Hepatocyte (in vitro differentiated cells): ENCODE data around the gene NEMP1. TPM values are rescaled to one million over a fixed set of nuclear protein-coding genes. Genes with fewer than 3 reads are reported as not detected.
"Not testable (repeated sequence)": the region's sequence is repeated elsewhere in the genome, so short reads cannot be mapped to it uniquely, and the experiment has no call there.

ENCODE experiments used
- DNase-seq: peaks from one replicate; pipeline ENCODE4 v3.0.0-alpha.2; 2016; ENCODE audit warnings: low spot score
- H2AFZ ChIP-seq: fragments of 200-600 bp; sonication (generic); 2 replicates; pipeline ENCODE4 v1.6.0; 2016; ENCODE audit warnings: antibody characterized with exemption, mild to moderate bottlenecking
- H3K27ac ChIP-seq: fragments of 200-600 bp; sonication (generic); 2 replicates; pipeline ENCODE4 v1.5.1; 2016; ENCODE audit warnings: mild to moderate bottlenecking
- H3K27me3 ChIP-seq: fragments of 200-600 bp; sonication (generic); 2 replicates; pipeline ENCODE4 v1.6.1; 2016
- H3K36me3 ChIP-seq: fragments of 200-600 bp; sonication (generic); replicated peaks from 2 replicates; pipeline ENCODE4 v1.5.1; 2016; ENCODE audit warnings: low read depth; ENCODE audit not compliant: insufficient read depth
- H3K4me1 ChIP-seq: fragments of 200-600 bp; sonication (generic); 2 replicates; pipeline ENCODE4 v1.5.1; 2016; ENCODE audit warnings: mild to moderate bottlenecking, moderate library complexity; ENCODE audit not compliant: insufficient read depth
- H3K4me2 ChIP-seq: fragments of 200-600 bp; sonication (generic); 2 replicates; pipeline ENCODE4 v1.6.0; 2016
- H3K4me3 ChIP-seq: fragments of 200-600 bp; sonication (generic); 2 replicates; pipeline ENCODE4 v1.5.1; 2016; ENCODE audit warnings: mild to moderate bottlenecking
- H3K79me2 ChIP-seq: fragments of 200-600 bp; sonication (generic); 2 replicates; pipeline ENCODE4 v1.6.0; 2017; ENCODE audit warnings: mild to moderate bottlenecking
- H3K9me2 ChIP-seq: fragments of 200-600 bp; sonication (generic); replicated peaks from 2 replicates; pipeline ENCODE4 v1.6.0; 2017; ENCODE audit warnings: mild to moderate bottlenecking; ENCODE audit not compliant: insufficient read depth
- H3K9me3 ChIP-seq: fragments of 200-600 bp; sonication (generic); 2 replicates; pipeline ENCODE4 v1.5.1; 2016; ENCODE audit warnings: low read depth, mild to moderate bottlenecking
- H4K20me1 ChIP-seq: fragments of 200-600 bp; sonication (generic); 2 replicates; pipeline ENCODE4 v1.6.0; 2016; ENCODE audit warnings: mild to moderate bottlenecking; ENCODE audit not compliant: insufficient read depth, poor library complexity, severe bottlenecking
- EZH2 ChIP-seq: fragments of 200-600 bp; sonication (generic); IDR thresholded peaks from 2 replicates; pipeline ENCODE4 v1.6.1; 2016; ENCODE audit warnings: antibody characterized with exemption, mild to moderate bottlenecking, borderline replicate concordance
- EZH2phosphoT487 ChIP-seq: fragments of 200-600 bp; sonication (generic); IDR thresholded peaks from one replicate; pipeline ENCODE4 v1.6.1; 2018; ENCODE audit warnings: antibody characterized with exemption, mild to moderate bottlenecking, low read depth, moderate library complexity; ENCODE audit not compliant: unreplicated experiment, severe bottlenecking
- WGBS: methylation state at CpG from one replicate; pipeline ENCODE4 v1.1.6; 2016; ENCODE audit warnings: low lambda C conversion rate; ENCODE audit errors: missing lambda C conversion rate; 5-methylcytosine and 5-hydroxymethylcytosine counted together
- polyA plus RNA-seq: library from polyadenylated mRNA; unstranded; fragments of >200 nt; fragmentation: Nextera tagmentation; extraction: Ambion mirVana; gene quantifications from 2 replicates; pipeline ENCODE4 v1.2.1, GENCODE V29; 2016
- total RNA-seq: library from RNA; depleted of rRNA; stranded (reverse); fragments of >200 nt; gene quantifications from 2 replicates; pipeline ENCODE4 v1.2.3, GENCODE V29; 2014
- TF ChIP-seq, protein P1 (sequence below): fragments of 200-600 bp; sonication (generic); IDR thresholded peaks from 2 replicates; pipeline ENCODE4 v1.5.1; 2016; ENCODE audit warnings: antibody characterized with exemption, mild to moderate bottlenecking; ENCODE audit not compliant: poor library complexity

NEMP1 gene
- total and polyA plus RNA-seq, 2 experiments from 2014 or later: 6.2 to 9.3 TPM

DNA sequence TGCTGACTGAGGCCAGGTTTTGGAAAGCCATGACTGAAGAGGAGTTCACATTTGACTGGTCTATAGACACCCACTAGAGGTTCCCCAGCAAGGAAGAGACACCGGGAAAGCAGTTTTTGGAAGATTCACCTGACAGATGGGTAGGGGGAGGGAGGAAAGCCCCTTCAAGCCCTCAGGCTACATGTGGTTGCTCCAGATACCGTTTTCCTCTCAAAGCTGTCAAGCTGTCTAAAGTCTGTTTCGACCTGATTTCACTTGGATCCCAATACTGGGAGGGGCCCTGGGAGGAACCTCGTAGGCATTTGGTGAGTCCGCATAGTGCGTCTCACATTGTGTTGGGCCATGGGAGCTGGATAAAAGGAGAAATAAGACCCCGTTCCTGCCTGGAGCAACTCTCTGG is 48.0 kb upstream of the NEMP1 start:
- Histone ChIP-seq H3K4me2 (peak overlapping the region; percentile 92), H3K4me1 (peaks cover 26% of the 10 kb centered on the region), H3K27ac (peak overlapping the region; percentile 98), H3K27me3 (no peaks in the 10 kb centered on the region), H3K79me2 (peaks cover 33% of the 10 kb centered on the region), H3K9me3 (no peaks in the 10 kb centered on the region), H4K20me1 (peaks cover 13% of the 10 kb centered on the region), H3K36me3 (no peaks in the 10 kb centered on the region), H3K4me3 (no peak overlapping the region), H3K9me2 (no peaks in the 10 kb centered on the region), H2AFZ (no peak overlapping the region)
- 43% methylated on average over 7 of the region's 7 CpGs for WGBS
- DNase-seq: no peak
- TF ChIP-seq, protein P1, sequence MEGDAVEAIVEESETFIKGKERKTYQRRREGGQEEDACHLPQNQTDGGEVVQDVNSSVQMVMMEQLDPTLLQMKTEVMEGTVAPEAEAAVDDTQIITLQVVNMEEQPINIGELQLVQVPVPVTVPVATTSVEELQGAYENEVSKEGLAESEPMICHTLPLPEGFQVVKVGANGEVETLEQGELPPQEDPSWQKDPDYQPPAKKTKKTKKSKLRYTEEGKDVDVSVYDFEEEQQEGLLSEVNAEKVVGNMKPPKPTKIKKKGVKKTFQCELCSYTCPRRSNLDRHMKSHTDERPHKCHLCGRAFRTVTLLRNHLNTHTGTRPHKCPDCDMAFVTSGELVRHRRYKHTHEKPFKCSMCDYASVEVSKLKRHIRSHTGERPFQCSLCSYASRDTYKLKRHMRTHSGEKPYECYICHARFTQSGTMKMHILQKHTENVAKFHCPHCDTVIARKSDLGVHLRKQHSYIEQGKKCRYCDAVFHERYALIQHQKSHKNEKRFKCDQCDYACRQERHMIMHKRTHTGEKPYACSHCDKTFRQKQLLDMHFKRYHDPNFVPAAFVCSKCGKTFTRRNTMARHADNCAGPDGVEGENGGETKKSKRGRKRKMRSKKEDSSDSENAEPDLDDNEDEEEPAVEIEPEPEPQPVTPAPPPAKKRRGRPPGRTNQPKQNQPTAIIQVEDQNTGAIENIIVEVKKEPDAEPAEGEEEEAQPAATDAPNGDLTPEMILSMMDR: no peak

- Histone ChIP-seq H3K27me3 (no peaks in the 10 kb centered on the region), H4K20me1 (peaks cover 8% of the 10 kb centered on the region), H3K9me2 (no peaks in the 10 kb centered on the region), H2AFZ (no peak overlapping the region), H3K79me2 (peaks cover 28% of the 10 kb centered on the region), H3K27ac (no peak overlapping the region), H3K9me3 (no peaks in the 10 kb centered on the region), H3K4me1 (peaks cover 21% of the 10 kb centered on the region), H3K4me2 (peak overlapping the region; percentile 92), H3K36me3 (no peaks in the 10 kb centered on the region), H3K4me3 (no peak overlapping the region)
- 97% methylated on average over 11 of the region's 11 CpGs for WGBS
- DNase-seq: no peak
- TF ChIP-seq EZH2 (no peak), EZH2phosphoT487 (no peak)
- TF ChIP-seq, protein P1: no peak
Measured at GRCh38 chr12:57126061-57126460, 47.5 kb upstream of the NEMP1 start.

GRCh38 chr12:57124261-57124877 is 45.8 kb upstream of the NEMP1 start:
- H3K4me2 ChIP-seq: no peak overlapping the region
- no peak for TF ChIP-seq EZH2
- TF ChIP-seq, protein P1: peak; percentile 86
- 21% methylated on average over 10 of the region's 10 CpGs for WGBS
- no peak overlapping the region for H3K4me3 ChIP-seq
- H3K4me1 ChIP-seq: peaks cover 10% of the 10 kb centered on the region
- H3K36me3 ChIP-seq: no peaks in the 10 kb centered on the region
- no peak overlapping the region for H2AFZ ChIP-seq
- H3K27ac ChIP-seq: no peak overlapping the region
- no peaks in the 10 kb centered on the region for H3K27me3 ChIP-seq
- no peaks in the 10 kb centered on the region for H3K9me3 ChIP-seq
- H3K79me2 ChIP-seq: peaks cover 11% of the 10 kb centered on the region
- peak; percentile 88 for DNase-seq
- H3K9me2 ChIP-seq: no peaks in the 10 kb centered on the region
- no peaks in the 10 kb centered on the region for H4K20me1 ChIP-seq

DNA sequence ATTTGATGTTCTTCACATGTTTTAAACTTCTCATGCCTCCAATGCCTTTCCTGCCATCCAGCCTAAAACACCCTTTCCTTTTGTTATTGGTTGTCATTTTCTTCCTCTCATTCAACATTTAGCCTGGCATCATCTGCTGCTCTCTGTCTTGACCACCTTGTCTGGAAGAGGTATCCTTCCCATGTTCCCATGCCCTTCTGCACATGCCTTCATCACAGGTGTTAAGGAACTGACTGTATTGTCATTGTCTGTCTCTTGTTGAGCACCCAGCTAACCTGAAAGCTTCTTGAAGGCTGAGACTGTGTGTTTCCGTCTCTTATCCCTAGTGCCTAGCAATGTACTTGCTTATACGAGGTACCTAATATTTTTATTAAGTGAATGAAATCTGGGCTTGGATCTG is 45.2 kb upstream of the NEMP1 start:
- Histone ChIP-seq H3K79me2 (peaks cover 5% of the 10 kb centered on the region), H2AFZ (no peak overlapping the region)
- 62% methylated on average over 2 of the region's 2 CpGs for WGBS

DNA sequence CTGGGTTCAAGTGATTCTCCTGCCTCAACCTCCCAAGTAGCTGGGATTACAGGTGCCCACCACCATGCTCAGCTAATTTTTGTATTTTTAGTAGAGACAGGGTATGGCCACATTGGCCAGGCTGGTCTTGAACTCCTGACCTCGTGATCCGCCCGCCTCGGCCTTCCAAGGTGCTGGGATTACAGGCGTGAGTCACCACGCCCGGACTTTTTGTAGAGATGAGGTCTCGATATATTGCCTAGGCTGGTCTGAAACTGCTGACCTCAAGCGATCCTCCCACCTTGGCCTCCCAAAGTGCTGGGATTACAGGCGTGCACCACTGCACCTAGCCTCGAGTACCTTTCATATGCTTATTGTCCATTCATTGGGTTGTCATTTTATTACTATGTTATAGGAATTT is 42.1 kb upstream of the NEMP1 start:
- 92% methylated on average over 11 of the region's 11 CpGs for WGBS
- H3K4me2 ChIP-seq, H4K20me1 ChIP-seq, H3K4me1 ChIP-seq, H3K9me3 ChIP-seq, H3K27ac ChIP-seq, H3K79me2 ChIP-seq, H3K27me3 ChIP-seq, H3K9me2 ChIP-seq, H2AFZ ChIP-seq, H3K36me3 ChIP-seq, DNase-seq, H3K4me3 ChIP-seq: not testable (repeated sequence)

More for the DNA sequence above, 45.2 kb upstream of the NEMP1 start:
- Histone ChIP-seq H3K4me3 (no peak overlapping the region), H3K36me3 (no peaks in the 10 kb centered on the region), H3K27me3 (no peaks in the 10 kb centered on the region), H3K4me2 (no peak overlapping the region), H3K9me2 (no peaks in the 10 kb centered on the region), H3K9me3 (no peaks in the 10 kb centered on the region), H4K20me1 (no peaks in the 10 kb centered on the region), H3K27ac (no peak overlapping the region), H3K4me1 (peaks cover 10% of the 10 kb centered on the region)
- DNase-seq: no peak
- TF ChIP-seq EZH2 (no peak), EZH2phosphoT487 (no peak)
- TF ChIP-seq, protein P1: no peak
